Osteocyte (in vitro differentiated cells): ENCODE measurements around the gene PLCB4. TPM values are rescaled to one million over a fixed set of nuclear protein-coding genes. Genes with fewer than 3 reads are reported as not detected.

ENCODE experiments used
- DNase-seq: peaks from one replicate; pipeline ENCODE4 v3.0.0; 2021; ENCODE audit warnings: mixed read lengths; ENCODE audit not compliant: unreplicated experiment; ENCODE audit errors: extremely low spot score
- H3K27ac Mint-ChIP-seq: one replicate; pipeline ENCODE4 v1.8.0; 2021; ENCODE audit warnings: mild to moderate bottlenecking, mixed read lengths; ENCODE audit not compliant: unreplicated experiment
- H3K27me3 Mint-ChIP-seq: one replicate; pipeline ENCODE4 v1.8.0; 2021; ENCODE audit warnings: mixed read lengths; ENCODE audit not compliant: unreplicated experiment
- H3K36me3 Mint-ChIP-seq: one replicate; pipeline ENCODE4 v1.8.0; 2021; ENCODE audit warnings: mixed read lengths; ENCODE audit not compliant: unreplicated experiment
- H3K4me1 Mint-ChIP-seq: one replicate; pipeline ENCODE4 v1.8.0; 2021; ENCODE audit warnings: mixed read lengths; ENCODE audit not compliant: unreplicated experiment
- H3K4me3 Mint-ChIP-seq: one replicate; pipeline ENCODE4 v1.8.0; 2021; ENCODE audit warnings: mild to moderate bottlenecking, moderate library complexity, mixed read lengths; ENCODE audit not compliant: unreplicated experiment
- H3K9me3 Mint-ChIP-seq: one replicate; pipeline ENCODE4 v1.8.0; 2021; ENCODE audit warnings: mixed read lengths; ENCODE audit not compliant: unreplicated experiment
- CTCF ChIP-seq: fragments of 200-600 bp; sonication (generic); IDR thresholded peaks from 2 replicates; pipeline ENCODE4 v1.5.0; 2021; ENCODE audit warnings: antibody characterized with exemption, mild to moderate bottlenecking, moderate library complexity
- total RNA-seq: library from RNA; stranded (reverse); gene quantifications from 2 replicates; pipeline ENCODE4 v1.2.1, GENCODE V29; 2021

PLCB4 gene
- total RNA-seq, 1 donor from 2014 or later, result 5.3 TPM

GRCh38 chr20:9160331-9160730 is 91.4 kb downstream of the PLCB4 start:
- Mint-ChIP-seq H3K27me3 (no peaks in the 10 kb centered on the region), H3K36me3 (no peaks in the 10 kb centered on the region), H3K9me3 (no peaks in the 10 kb centered on the region), H3K27ac (peak overlapping the region; percentile 29), H3K4me3 (no peak overlapping the region), H3K4me1 (peaks cover 6% of the 10 kb centered on the region)
- DNase-seq, result no peak
- no peak for TF ChIP-seq CTCF

GRCh38 chr20:9160757-9161156 is 91.9 kb downstream of the PLCB4 start:
- DNase-seq, result no peak
- H3K4me3 Mint-ChIP-seq, result no peak overlapping the region
- TF ChIP-seq CTCF, result no peak
- H3K27me3 Mint-ChIP-seq, result no peaks in the 10 kb centered on the region
- H3K36me3 Mint-ChIP-seq, result no peaks in the 10 kb centered on the region
- H3K27ac Mint-ChIP-seq, result peak overlapping the region; percentile 29
- H3K4me1 Mint-ChIP-seq, result peaks cover 6% of the 10 kb centered on the region
- no peaks in the 10 kb centered on the region for H3K9me3 Mint-ChIP-seq

- DNase-seq, result no peak
- Mint-ChIP-seq H3K9me3 (no peaks in the 10 kb centered on the region), H3K4me1 (peaks cover 6% of the 10 kb centered on the region), H3K4me3 (no peak overlapping the region), H3K27ac (no peak overlapping the region), H3K36me3 (no peaks in the 10 kb centered on the region), H3K27me3 (no peaks in the 10 kb centered on the region)
- TF ChIP-seq CTCF, result no peak
Measured at GRCh38 chr20:9161311-9161710, 92.4 kb downstream of the PLCB4 start.

DNA sequence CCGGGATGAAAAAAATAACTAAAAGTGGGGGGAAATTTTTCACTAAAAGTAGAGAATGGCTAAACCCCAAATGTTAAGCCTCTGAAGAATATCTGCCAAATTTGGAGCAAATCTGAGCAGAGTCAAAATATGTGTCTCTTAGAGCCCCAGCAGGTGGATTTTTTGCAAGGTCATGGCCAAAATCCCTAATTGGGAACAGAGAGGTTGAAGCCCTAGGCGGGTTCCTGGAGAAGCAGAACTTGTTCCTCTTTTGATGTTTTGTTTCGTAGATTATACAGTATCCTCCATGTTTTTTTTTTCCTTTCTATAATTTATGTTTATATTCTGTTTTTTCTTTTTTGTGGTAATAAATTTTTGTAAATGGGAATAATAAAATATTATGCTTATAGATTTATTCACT is 94.4 kb downstream of the PLCB4 start:
- Mint-ChIP-seq H3K4me3 (no peak overlapping the region), H3K27me3 (no peaks in the 10 kb centered on the region), H3K9me3 (no peaks in the 10 kb centered on the region), H3K36me3 (no peaks in the 10 kb centered on the region), H3K27ac (no peak overlapping the region), H3K4me1 (peaks cover 6% of the 10 kb centered on the region)
- DNase-seq, result no peak
- no peak for TF ChIP-seq CTCF

- H3K27ac Mint-ChIP-seq, result no peak overlapping the region
- H3K27me3 Mint-ChIP-seq, result no peaks in the 10 kb centered on the region
- DNase-seq, result no peak
- H3K36me3 Mint-ChIP-seq, result no peaks in the 10 kb centered on the region
- TF ChIP-seq CTCF, result no peak
- no peaks in the 10 kb centered on the region for H3K9me3 Mint-ChIP-seq
- no peak overlapping the region for H3K4me3 Mint-ChIP-seq
- H3K4me1 Mint-ChIP-seq, result peaks cover 6% of the 10 kb centered on the region
Measured at GRCh38 chr20:9163995-9164394, 95.1 kb downstream of the PLCB4 start.
